Astrocyte of the spinal cord (primary cell): ENCODE data around the gene LMBRD1.
A peak's percentile ranks its signal among the peaks of the same experiment; 100 is the strongest.

Experiments
- DNase-seq: peaks from one replicate; pipeline ENCODE4 v3.0.0; 2011; ENCODE audit warnings: low read depth, low spot score
- H3K4me3 ChIP-seq: 2 replicates; pipeline ENCODE4 v1.5.1; 2011; ENCODE audit warnings: low read depth, mild to moderate bottlenecking, low read length, moderate library complexity
- in situ Hi-C: cut with HindIII; loops from 2 replicates; pipeline ENCODE4 v1.10.0; 2017; ENCODE audit warnings: low sequenced_read_pairs
- TF ChIP-seq, protein P1 (sequence below): IDR thresholded peaks from 2 replicates; pipeline ENCODE4 v1.5.1; 2012; ENCODE audit warnings: low read depth, mild to moderate bottlenecking, low read length, inconsistent platforms

LMBRD1 gene

DNA sequence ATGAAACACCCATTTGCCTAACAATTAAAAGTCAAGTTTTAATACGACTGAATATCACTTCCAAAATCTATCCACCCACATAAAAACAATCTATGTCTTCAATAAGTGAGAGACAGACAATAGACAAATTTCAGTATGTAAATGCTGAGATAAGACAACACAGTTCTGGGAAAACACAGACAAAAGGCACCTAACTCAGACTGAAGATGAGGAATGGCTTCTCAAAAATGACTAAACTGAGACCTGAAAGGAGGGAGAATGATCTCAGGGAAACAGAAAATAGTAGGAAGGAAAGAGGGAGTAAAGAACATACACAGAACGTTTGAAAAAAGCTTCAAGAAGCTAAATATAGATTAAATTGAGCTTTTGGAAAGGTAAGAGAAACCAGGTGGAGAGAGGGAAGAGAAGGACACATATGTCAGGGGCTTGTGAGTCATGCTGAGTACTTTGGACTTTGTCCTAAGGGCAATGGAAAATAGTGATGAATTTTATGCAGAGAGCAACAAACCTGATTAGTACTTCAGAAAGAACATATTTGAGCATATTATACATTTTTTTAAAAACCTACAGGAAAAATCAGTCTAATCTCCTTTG is 16.1 kb downstream of the LMBRD1 start:
- H3K4me3 ChIP-seq: no peak overlapping the region
- TF ChIP-seq, protein P1, sequence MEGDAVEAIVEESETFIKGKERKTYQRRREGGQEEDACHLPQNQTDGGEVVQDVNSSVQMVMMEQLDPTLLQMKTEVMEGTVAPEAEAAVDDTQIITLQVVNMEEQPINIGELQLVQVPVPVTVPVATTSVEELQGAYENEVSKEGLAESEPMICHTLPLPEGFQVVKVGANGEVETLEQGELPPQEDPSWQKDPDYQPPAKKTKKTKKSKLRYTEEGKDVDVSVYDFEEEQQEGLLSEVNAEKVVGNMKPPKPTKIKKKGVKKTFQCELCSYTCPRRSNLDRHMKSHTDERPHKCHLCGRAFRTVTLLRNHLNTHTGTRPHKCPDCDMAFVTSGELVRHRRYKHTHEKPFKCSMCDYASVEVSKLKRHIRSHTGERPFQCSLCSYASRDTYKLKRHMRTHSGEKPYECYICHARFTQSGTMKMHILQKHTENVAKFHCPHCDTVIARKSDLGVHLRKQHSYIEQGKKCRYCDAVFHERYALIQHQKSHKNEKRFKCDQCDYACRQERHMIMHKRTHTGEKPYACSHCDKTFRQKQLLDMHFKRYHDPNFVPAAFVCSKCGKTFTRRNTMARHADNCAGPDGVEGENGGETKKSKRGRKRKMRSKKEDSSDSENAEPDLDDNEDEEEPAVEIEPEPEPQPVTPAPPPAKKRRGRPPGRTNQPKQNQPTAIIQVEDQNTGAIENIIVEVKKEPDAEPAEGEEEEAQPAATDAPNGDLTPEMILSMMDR: no peak
- DNase-seq: no peak
- in situ Hi-C loops: no loop called here

DNA sequence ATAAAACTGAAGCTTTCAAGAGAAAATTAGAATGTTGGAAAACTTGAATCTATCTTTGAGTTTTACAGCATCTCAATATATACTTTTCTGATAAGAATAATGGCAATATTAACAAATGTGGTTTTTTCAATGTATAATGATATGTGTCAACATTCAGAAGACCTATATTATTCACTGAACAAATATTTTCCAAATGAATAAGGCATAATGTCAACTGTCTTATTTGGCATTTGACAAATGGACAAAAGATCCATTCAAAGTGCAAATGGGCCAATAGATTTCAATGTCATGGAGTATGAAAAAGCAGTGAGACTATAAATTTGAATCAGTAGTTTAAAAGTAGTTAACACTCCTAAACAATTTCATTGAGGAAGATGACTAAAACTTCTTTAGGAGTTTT is 20.9 kb downstream of the LMBRD1 start:
- TF ChIP-seq, protein P1: no peak
- in situ Hi-C loops: no loop called here
- DNase-seq: no peak
- no peak overlapping the region for H3K4me3 ChIP-seq

DNA sequence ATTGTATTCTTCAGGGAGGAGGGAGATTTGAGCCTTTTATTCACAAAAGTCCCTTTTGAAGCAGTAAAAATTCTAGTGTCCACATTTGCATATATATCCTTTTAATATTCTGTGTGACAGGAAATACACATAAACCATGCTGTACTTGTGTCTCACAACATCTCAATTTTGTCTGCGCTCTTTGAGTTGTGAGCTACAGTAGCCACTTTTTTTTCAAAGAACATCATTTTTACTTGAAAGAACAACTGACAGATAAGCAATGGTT is 21.3 kb downstream of the LMBRD1 start:
- no peak for DNase-seq
- TF ChIP-seq, protein P1: no peak
- in situ Hi-C loops: no loop called here
- no peak overlapping the region for H3K4me3 ChIP-seq

DNA sequence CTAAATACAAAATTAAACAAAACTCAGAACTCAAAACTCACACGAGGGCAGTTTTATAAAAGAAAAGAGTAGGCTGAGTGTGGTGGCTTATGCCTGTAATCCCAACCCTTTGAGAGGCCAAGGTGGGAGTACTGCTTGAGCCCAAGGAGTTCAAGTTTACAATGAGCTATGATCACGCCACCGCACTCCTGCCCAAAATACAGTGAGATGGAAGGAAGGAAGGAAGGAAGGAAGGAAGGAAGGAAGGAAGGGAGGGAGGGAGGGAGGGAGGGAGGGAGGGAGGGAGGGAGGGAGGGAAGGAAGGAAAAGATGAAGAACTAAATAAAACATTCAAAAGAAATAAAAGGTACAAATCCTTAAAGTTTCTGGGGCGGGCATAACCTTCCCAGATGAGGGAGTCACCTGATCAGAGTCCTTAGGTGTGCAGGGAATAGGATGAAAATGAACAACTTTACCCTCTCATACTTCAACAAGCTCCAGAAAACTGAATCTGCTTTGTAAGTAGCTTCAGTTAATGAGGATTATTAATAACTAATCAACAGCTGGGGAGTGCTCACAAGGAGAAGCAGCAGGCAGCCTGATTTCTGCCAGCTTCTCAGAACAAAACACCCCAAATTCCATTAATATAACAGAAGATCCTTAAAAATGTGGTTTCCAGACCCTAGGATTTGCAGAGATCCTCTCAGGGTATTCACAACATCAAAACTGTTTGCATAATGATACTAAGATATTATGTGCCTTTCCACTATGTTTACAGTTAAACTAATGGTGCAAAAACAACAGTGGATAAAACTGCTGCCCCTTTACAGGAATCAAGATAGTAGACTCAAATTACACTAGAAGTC is 21.8 kb downstream of the LMBRD1 start:
- in situ Hi-C loops: no loop called here
- DNase-seq: no peak
- TF ChIP-seq, protein P1: no peak
- H3K4me3 ChIP-seq: no peak overlapping the region

DNA sequence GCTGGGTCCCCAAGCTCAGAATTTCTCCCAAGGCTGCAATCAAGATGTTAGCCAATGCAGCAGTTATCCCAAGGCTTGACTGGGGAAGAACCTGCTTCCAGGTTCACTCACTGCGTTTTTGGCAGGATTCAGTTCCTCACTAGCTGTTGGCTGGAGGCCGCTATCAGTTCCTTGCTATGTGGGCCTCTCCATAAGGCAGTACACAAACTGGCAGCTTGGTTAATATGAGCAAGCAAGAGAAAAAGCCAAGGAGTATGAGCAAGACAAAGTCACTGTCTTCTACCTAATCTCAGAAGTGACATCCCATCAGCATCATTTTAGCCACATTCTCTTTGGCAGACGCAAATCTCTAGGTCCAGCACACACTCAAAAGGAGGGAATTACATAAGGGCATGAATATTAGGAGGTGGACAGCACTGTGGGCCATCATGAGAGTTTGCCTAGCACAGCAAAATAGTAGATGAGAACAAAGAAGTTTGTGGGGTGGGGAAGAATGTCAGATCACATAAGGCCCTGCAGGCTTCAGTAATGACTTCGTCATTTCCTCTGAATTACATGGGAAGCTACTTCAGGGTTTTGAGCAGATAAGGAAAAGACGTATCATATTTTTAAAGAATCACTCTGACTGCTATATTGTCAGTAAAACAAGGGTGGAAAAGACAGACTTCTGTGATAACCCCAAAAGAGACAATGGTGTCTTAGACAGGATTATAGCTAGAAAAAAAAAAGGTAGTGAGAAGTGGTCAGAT is 25.5 kb downstream of the LMBRD1 start:
- TF ChIP-seq, protein P1: no peak
- DNase-seq: no peak
- no peak overlapping the region for H3K4me3 ChIP-seq
- in situ Hi-C loops: no loop called here

DNA sequence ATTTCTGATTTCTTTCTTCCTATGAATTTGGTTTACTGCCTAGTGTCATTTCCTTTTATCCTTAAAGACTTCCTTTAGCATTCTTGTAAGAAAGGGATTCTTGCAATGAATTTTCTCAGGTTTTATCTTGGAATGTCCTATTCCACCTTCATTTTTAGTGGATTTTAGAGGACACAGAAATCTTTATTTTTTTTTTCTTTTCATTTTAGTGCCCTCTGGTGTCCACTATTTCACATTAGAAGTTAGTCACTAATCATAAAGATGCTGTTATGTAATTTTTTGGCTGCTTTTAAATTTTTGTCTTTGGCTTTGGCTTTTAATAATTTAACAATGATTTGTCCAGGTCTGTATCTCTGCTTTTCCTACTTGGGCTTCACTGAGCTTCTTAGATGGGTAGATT is 28.1 kb downstream of the LMBRD1 start:
- in situ Hi-C loops: no loop called here
- TF ChIP-seq, protein P1: peak; percentile 32
- no peak for DNase-seq
- no peak overlapping the region for H3K4me3 ChIP-seq
